RWPE2 (cell line): ENCODE measurements around the gene FLT1.

Experiments used
- ATAC-seq: fragments of 200-7000 bp; cut with Tn5 transposase; 3 replicates; pipeline ENCODE4 v1.9.1; 2021; ENCODE audit warnings: low read depth
- DNase-seq: peaks from one replicate; pipeline ENCODE4 v3.0.0-alpha.2; 2020; ENCODE audit warnings: low spot score
- H3K27ac ChIP-seq: fragments of 450-650 bp; 2 replicates; pipeline ENCODE4 v1.5.1; 2017; ENCODE audit warnings: mild to moderate bottlenecking; ENCODE audit not compliant: poor library complexity, severe bottlenecking
- H3K27me3 ChIP-seq: fragments of 250-450 bp; sonication (Bioruptor Pico); 2 replicates; pipeline ENCODE4 v1.5.1; 2021; ENCODE audit warnings: mild to moderate bottlenecking, moderate library complexity; ENCODE audit not compliant: insufficient read depth, poor library complexity, severe bottlenecking
- H3K36me3 ChIP-seq: fragments of 250-450 bp; sonication (Bioruptor Pico); 2 replicates; pipeline ENCODE4 v1.5.1; 2020; ENCODE audit warnings: low read depth, mild to moderate bottlenecking, moderate library complexity
- H3K4me1 ChIP-seq: fragments of 250-450 bp; sonication (Bioruptor Pico); 2 replicates; pipeline ENCODE4 v1.5.1; 2021; ENCODE audit warnings: mild to moderate bottlenecking, moderate library complexity; ENCODE audit not compliant: insufficient read depth, poor library complexity, severe bottlenecking
- H3K4me3 ChIP-seq: fragments of 250-450 bp; sonication (Bioruptor Pico); 2 replicates; pipeline ENCODE4 v1.5.1; 2021; ENCODE audit warnings: mild to moderate bottlenecking, moderate library complexity; ENCODE audit not compliant: severe bottlenecking
- H3K9me3 ChIP-seq: fragments of 250-450 bp; sonication (Bioruptor Pico); 2 replicates; pipeline ENCODE4 v1.5.1; 2021; ENCODE audit warnings: mild to moderate bottlenecking, moderate library complexity; ENCODE audit not compliant: severe bottlenecking
- CTCF ChIP-seq: fragments of 450-650 bp; IDR thresholded peaks from one replicate; pipeline ENCODE4 v1.5.1; 2017; ENCODE audit warnings: mild to moderate bottlenecking, moderate library complexity; ENCODE audit not compliant: poor library complexity, severe bottlenecking

The FLT1 gene

GRCh38 chr13:28267497-28267896 lies 227.4 kb downstream of the FLT1 start:
- Histone ChIP-seq H3K27me3 (no peaks in the 10 kb centered on the region), H3K36me3 (peaks cover 34% of the 10 kb centered on the region), H3K4me3 (no peak overlapping the region), H3K27ac (no peak overlapping the region), H3K9me3 (peaks cover 2% of the 10 kb centered on the region), H3K4me1 (no peaks in the 10 kb centered on the region)
- no peak for ATAC-seq
- no peak for DNase-seq
- no peak for TF ChIP-seq CTCF

DNA sequence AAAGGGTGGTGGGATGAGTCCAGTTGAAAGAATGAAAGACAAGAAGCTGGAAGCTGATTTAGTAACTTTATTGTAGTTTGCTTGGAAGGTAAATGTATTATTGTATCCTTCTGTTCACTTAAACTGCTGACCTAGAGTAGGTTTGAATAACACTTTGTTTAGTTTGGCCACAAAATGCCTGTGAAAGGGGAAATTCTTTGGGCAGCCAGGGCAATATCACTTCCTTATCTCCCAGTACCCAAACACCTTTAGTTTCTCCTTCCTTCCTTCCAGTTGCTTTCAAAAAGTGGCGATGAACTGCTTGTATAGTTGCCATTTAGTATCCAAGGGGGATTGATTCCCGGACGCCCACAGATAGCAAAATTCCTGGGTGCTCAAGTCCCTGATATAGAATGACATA lies 236.5 kb downstream of the FLT1 start:
- no peak overlapping the region for H3K27ac ChIP-seq
- DNase-seq (no peak), ATAC-seq (no peak)
- TF ChIP-seq CTCF = no peak
- H3K27me3 ChIP-seq = no peaks in the 10 kb centered on the region
- no peaks in the 10 kb centered on the region for H3K9me3 ChIP-seq
- H3K4me3 ChIP-seq = no peak overlapping the region
- peaks cover 42% of the 10 kb centered on the region for H3K36me3 ChIP-seq
- H3K4me1 ChIP-seq = no peaks in the 10 kb centered on the region

GRCh38 chr13:28257305-28257704 lies 237.6 kb downstream of the FLT1 start:
- Histone ChIP-seq H3K36me3 (peaks cover 35% of the 10 kb centered on the region), H3K9me3 (no peaks in the 10 kb centered on the region), H3K4me1 (no peaks in the 10 kb centered on the region), H3K27me3 (no peaks in the 10 kb centered on the region), H3K4me3 (no peak overlapping the region), H3K27ac (no peak overlapping the region)
- TF ChIP-seq CTCF = no peak
- ATAC-seq (no peak), DNase-seq (no peak)

- no peaks in the 10 kb centered on the region for H3K4me1 ChIP-seq
- H3K4me3 ChIP-seq = no peak overlapping the region
- no peaks in the 10 kb centered on the region for H3K27me3 ChIP-seq
- TF ChIP-seq CTCF = no peak
- no peak overlapping the region for H3K27ac ChIP-seq
- ATAC-seq = no peak
- no peaks in the 10 kb centered on the region for H3K9me3 ChIP-seq
- peaks cover 7% of the 10 kb centered on the region for H3K36me3 ChIP-seq
- no peak for DNase-seq
Measured at GRCh38 chr13:28252547-28252946, 242.4 kb downstream of the FLT1 start.

DNA sequence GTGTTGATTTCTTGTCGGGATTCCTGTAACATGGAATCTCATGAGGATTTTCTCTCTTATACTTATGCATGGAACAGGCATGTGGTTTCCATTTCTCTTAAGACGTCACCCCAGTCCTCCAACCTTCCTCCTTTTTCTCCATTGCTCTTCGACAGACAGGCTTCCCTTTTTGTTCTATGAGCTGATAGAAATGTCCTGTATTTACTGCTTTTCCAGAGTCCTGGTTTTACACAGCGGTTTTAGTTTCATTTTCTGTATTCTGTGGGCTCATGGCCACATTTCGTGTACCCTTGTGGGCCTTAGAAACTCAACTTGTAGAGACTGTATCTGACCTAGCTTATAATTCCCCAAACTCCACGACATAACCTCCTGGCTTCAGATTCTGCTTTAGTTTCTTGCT lies 243.5 kb downstream of the FLT1 start:
- ATAC-seq = no peak
- no peak for TF ChIP-seq CTCF
- no peaks in the 10 kb centered on the region for H3K9me3 ChIP-seq
- H3K27me3 ChIP-seq = no peaks in the 10 kb centered on the region
- H3K4me3 ChIP-seq = no peak overlapping the region
- H3K36me3 ChIP-seq = peaks cover 4% of the 10 kb centered on the region
- H3K4me1 ChIP-seq = no peaks in the 10 kb centered on the region
- H3K27ac ChIP-seq = no peak overlapping the region
- no peak for DNase-seq
